CD4-positive, alpha-beta T cell (primary cell): ENCODE results near the gene CTR9. TPM values are rescaled to one million over a fixed set of nuclear protein-coding genes. Genes with fewer than 3 reads are reported as not detected.

Experiments
- ATAC-seq: fragments of 200-7000 bp; cut with Tn5 transposase; one replicate; pipeline ENCODE4 v1.10.0; 2022; ENCODE audit warnings: mild to moderate bottlenecking; ENCODE audit not compliant: poor library complexity
- CTCF ChIA-PET: fragments of 350-600 bp; sonication (Branson Sonifier 250); formaldehyde crosslinking; loops from one replicate; lab custom pipeline; 2021; ENCODE audit warnings: antibody characterized with exemption, inconsistent platforms; lab: Charles Lee
- POLR2A ChIA-PET: fragments of 350-600 bp; sonication (Branson Sonifier 250); formaldehyde crosslinking; loops from one replicate; lab custom pipeline; 2021; ENCODE audit warnings: antibody characterized with exemption, inconsistent platforms; lab: Charles Lee
- DNase-seq, 14 experiments: peaks; one replicate each; pipeline ENCODE4 v3.0.0-alpha.2; 2013 to 2020; ENCODE audit warnings: mixed read lengths in 2 of 14
- H3K27ac ChIP-seq, 2 donors: one replicate each; pipeline versions ENCODE4 v1.5.1 to v1.7.0; 2013; ENCODE audit warnings: low read length in 2 of 2, low read depth in 1 of 2, mild to moderate bottlenecking in 1 of 2
- H3K27me3 ChIP-seq, 2 experiments: 1 replicate in 1 of 2; 2 replicates in 1 of 2; pipeline versions ENCODE4 v1.6.1 to v1.7.0; 2013; ENCODE audit warnings: low read length in 2 of 2, control low read depth in 1 of 2, mild to moderate bottlenecking in 1 of 2, moderate library complexity in 1 of 2; ENCODE audit not compliant: insufficient read depth in 2 of 2, control insufficient read depth in 1 of 2
- H3K36me3 ChIP-seq: one replicate; pipeline ENCODE4 v1.6.1; 2013; ENCODE audit warnings: low read length, control low read depth; ENCODE audit not compliant: insufficient read depth
- H3K4me1 ChIP-seq: one replicate; pipeline ENCODE4 v1.6.1; 2013; ENCODE audit warnings: low read length, control low read depth; ENCODE audit not compliant: insufficient read depth
- H3K4me3 ChIP-seq: one replicate; pipeline ENCODE4 v1.5.1; 2013; ENCODE audit warnings: mild to moderate bottlenecking, low read length, moderate library complexity
- H3K9me3 ChIP-seq, 2 experiments: 1 replicate in 1 of 2; 2 replicates in 1 of 2; pipeline versions ENCODE4 v1.6.1 to v1.7.0; 2013; ENCODE audit warnings: low read length in 2 of 2, mild to moderate bottlenecking in 2 of 2, control low read depth in 1 of 2, moderate library complexity in 1 of 2; ENCODE audit not compliant: control insufficient read depth in 1 of 2, insufficient read depth in 1 of 2
- H3K27ac Mint-ChIP-seq: one replicate; pipeline ENCODE4 v1.8.0; 2020; ENCODE audit warnings: mixed read lengths
- H3K27me3 Mint-ChIP-seq: one replicate; pipeline ENCODE4 v1.8.0; 2021; ENCODE audit warnings: mixed read lengths
- H3K36me3 Mint-ChIP-seq: one replicate; pipeline ENCODE4 v1.8.0; 2021; ENCODE audit warnings: low read depth, mixed read lengths
- H3K4me1 Mint-ChIP-seq: one replicate; pipeline ENCODE4 v1.8.0; 2021; ENCODE audit warnings: low read depth, mixed read lengths
- H3K4me3 Mint-ChIP-seq: one replicate; pipeline ENCODE4 v1.8.0; 2020; ENCODE audit warnings: mild to moderate bottlenecking, mixed read lengths
- H3K9me3 Mint-ChIP-seq: one replicate; pipeline ENCODE4 v1.8.0; 2020; ENCODE audit warnings: mixed read lengths
- CTCF ChIP-seq: fragments of 200-600 bp; IDR thresholded peaks from one replicate; pipeline ENCODE4 v1.8.0; 2022; ENCODE audit warnings: antibody characterized with exemption, mild to moderate bottlenecking
- intact Hi-C, 2 experiments: fragments of 100-400 bp; cut with DNase I in 1 of 2; cut with micrococcal nuclease in 1 of 2; formaldehyde crosslinking; loops; one replicate each; pipeline versions ENCODE4 v1.15.1 to v1.9.0; 2023 to 2025; cut with DNase I, micrococcal nuclease
- total RNA-seq, 174 experiments: library from RNA in 2 of 174; stranded (reverse) in 2 of 174; gene quantifications; one replicate each; pipeline ENCODE4 v1.2.3 and lab custom pipeline; 2021 to 2026

Gene CTR9
- total RNA-seq, 2 experiments from 2014 or later, result 34.0 to 34.7 TPM

GRCh38 chr11:10742460-10743208 lies 8.4 kb upstream of the CTR9 start:
- peaks cover 27% of the 10 kb centered on the region for H3K4me1 ChIP-seq
- H3K9me3 ChIP-seq, result no peaks in the 10 kb centered on the region
- intact Hi-C loops, result loop anchor here (5.0 kb wide), 2 partner anchors 285 to 450 kb away; partner anchors contain the start of genes AMPD3 (in 1 of the 2) and SBF2 (in 1 of the 2)
- no peaks in the 10 kb centered on the region for H3K36me3 ChIP-seq
- Mint-ChIP-seq H3K4me1 (peaks cover 25% of the 10 kb centered on the region), H3K36me3 (no peaks in the 10 kb centered on the region), H3K9me3 (no peaks in the 10 kb centered on the region), H3K27me3 (no peaks in the 10 kb centered on the region), H3K4me3 (peak overlapping the region; percentile 85), H3K27ac (peak overlapping the region; percentile 91)
- ChIA-PET POLR2A (interaction anchor here (1.3 kb wide), 1 partner anchor 8 kb away, joined by 8 read pairs; the partner anchor contains the start of gene CTR9), CTCF (no interaction called here)
- no peak for TF ChIP-seq CTCF
- DNase-seq (peak in 6 of 14 experiments; percentile 16 to 77 (median 54)), ATAC-seq (peak; percentile 89)
- no peaks in the 10 kb centered on the region for H3K27me3 ChIP-seq
- H3K27ac ChIP-seq, result no peak overlapping the region
- no peak overlapping the region for H3K4me3 ChIP-seq

GRCh38 chr11:10743354-10744000 lies 7.6 kb upstream of the CTR9 start:
- ATAC-seq (peak; percentile 45), DNase-seq (peak in 9 of 14 experiments; percentile 18 to 70 (median 34))
- Histone ChIP-seq H3K27me3 (no peaks in the 10 kb centered on the region), H3K9me3 (no peaks in the 10 kb centered on the region), H3K4me3 (peak overlapping the region; percentile 24), H3K27ac (peak overlapping the region in 1 of 2 donors; percentile 25), H3K4me1 (peaks cover 27% of the 10 kb centered on the region), H3K36me3 (no peaks in the 10 kb centered on the region)
- H3K4me1 Mint-ChIP-seq, result peaks cover 25% of the 10 kb centered on the region
- intact Hi-C loops, result loop anchor here (5.0 kb wide), 2 partner anchors 286 to 451 kb away; partner anchors contain the start of genes AMPD3 (in 1 of the 2) and SBF2 (in 1 of the 2)
- POLR2A ChIA-PET, result interaction anchor here (0.8 kb wide), 1 partner anchor 65 kb away, joined by 3 read pairs; the partner anchor contains the start of gene EIF4G2
- no peaks in the 10 kb centered on the region for H3K36me3 Mint-ChIP-seq
- CTCF ChIA-PET, result no interaction called here
- no peak for TF ChIP-seq CTCF
- H3K4me3 Mint-ChIP-seq, result peak overlapping the region; percentile 3
- H3K27me3 Mint-ChIP-seq, result no peaks in the 10 kb centered on the region
- H3K9me3 Mint-ChIP-seq, result no peaks in the 10 kb centered on the region
- H3K27ac Mint-ChIP-seq, result peak overlapping the region; percentile 91

- H3K4me1 ChIP-seq, result peaks cover 27% of the 10 kb centered on the region
- no peak overlapping the region for H3K4me3 ChIP-seq
- Mint-ChIP-seq H3K36me3 (no peaks in the 10 kb centered on the region), H3K27ac (peak overlapping the region; percentile 91), H3K9me3 (no peaks in the 10 kb centered on the region), H3K4me1 (peaks cover 25% of the 10 kb centered on the region), H3K27me3 (no peaks in the 10 kb centered on the region), H3K4me3 (peak overlapping the region; percentile 3)
- no peaks in the 10 kb centered on the region for H3K36me3 ChIP-seq
- ATAC-seq, result no peak
- H3K27me3 ChIP-seq, result no peaks in the 10 kb centered on the region
- ChIA-PET POLR2A (interaction anchor here (0.8 kb wide), 1 partner anchor 65 kb away, joined by 3 read pairs; the partner anchor contains the start of gene EIF4G2), CTCF (no interaction called here)
- peak overlapping the region in 1 of 2 donors; percentile 14 for H3K27ac ChIP-seq
- intact Hi-C loops, result loop anchor here (5.0 kb wide), 2 partner anchors 287 to 452 kb away; partner anchors contain the start of genes AMPD3 (in 1 of the 2) and SBF2 (in 1 of the 2)
- DNase-seq, result no peak
- no peaks in the 10 kb centered on the region for H3K9me3 ChIP-seq
- no peak for TF ChIP-seq CTCF
Observed at GRCh38 chr11:10744206-10744605, 6.8 kb upstream of the CTR9 start.
